Amygdala (tissue), 56 donors: ENCODE measurements around the gene AP1B1.
"Not testable (repeated sequence)": the region's sequence is repeated elsewhere in the genome, so short reads cannot be mapped to it uniquely, and the experiment has no call there.

Source experiments
- DNase-seq, 56 donors: peaks; one replicate each; lab custom pipeline; 2025; lab: John Stamatoyannopoulos, UW

The AP1B1 gene

DNA sequence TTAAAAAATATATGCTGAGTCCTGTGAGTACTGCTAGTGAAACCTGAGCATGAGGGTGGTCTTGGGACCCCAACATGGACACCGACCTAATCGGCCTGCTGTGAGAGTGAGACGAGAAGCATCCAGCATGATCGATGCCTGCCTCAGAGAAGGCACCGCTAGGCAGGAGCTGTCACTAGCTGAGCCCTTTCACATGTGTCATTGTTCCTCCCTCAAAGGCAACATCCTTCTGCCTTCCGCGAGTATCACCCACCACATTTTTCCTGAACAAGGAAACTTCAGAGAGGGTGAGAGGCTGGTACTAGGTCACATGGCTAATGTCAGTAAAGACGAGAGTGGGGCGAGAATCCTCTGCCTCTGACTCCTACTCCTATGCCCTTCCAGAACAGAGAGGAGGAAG, 35.6 kb downstream of the AP1B1 start:
- no peak for DNase-seq

GRCh38 chr22:29351891-29352290, 36.5 kb downstream of the AP1B1 start:
- DNase-seq, result no peak

DNA sequence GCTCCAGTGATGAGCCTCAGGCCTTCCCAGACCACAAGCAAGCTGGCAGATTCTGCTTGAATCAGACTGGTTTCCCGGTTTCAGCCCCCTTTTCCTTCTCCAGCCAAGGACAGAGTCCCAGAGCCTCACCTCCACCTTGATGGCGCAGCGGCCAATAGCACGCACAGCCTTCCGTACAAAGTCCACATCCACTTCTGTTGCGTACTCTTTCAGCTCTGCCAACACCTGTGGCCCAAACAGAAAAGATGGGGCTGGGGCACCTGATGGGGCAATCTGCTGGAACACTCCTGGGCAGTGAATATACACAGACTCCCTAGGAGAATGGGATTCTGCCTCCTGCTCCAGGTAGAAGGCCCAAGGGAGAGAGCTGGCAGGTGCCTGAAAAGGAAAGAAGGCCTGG, 37.3 kb downstream of the AP1B1 start:
- no peak for DNase-seq

- no peak for DNase-seq
Measured at GRCh38 chr22:29348956-29349355, 39.4 kb downstream of the AP1B1 start.

- DNase-seq, result no peak
Measured at GRCh38 chr22:29348041-29348440, 40.3 kb downstream of the AP1B1 start.

DNA sequence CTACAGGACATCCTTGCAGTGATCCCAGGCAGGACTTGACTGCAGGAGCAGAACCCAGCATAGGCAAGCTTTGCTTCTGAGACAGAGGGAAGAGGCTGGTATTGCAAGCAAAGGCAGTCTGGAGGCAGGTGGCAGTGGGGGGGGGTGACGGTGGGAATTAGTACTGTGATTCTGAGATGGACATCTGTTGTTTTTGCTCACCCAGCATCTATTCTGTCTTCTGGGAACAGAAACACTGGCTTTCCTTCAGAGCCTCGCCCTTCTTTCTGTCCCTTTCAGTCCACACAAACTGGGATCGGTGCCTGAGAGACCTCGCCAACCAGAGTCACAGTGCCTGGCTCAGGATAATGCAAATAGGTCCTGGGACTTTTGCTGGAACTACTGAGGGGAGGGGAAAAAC, 41.7 kb downstream of the AP1B1 start:
- DNase-seq, result peak in 47 of 56 donors; percentile 16 to 80 (median 54)

DNA sequence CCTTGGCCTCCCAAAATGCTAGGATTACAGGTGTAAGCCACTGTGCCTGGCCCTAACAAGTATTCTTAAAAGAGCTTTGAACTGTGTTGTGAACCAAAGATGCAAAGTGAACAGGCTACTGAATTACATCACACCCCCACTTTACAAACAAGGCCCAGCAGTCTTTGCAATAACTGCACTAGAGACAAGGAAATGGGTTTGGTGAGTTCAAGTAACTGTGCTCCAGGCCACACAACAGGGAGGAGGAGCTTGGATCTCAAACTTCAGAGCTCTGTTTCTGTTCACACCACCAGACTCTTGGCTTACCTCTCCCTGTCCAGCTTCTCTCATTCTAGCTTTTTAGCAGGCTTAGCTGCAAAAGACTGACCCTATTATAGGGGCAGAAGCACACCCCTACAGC, 42.4 kb downstream of the AP1B1 start:
- peak in 11 of 56 donors; percentile 19 to 60 (median 39) for DNase-seq

DNA sequence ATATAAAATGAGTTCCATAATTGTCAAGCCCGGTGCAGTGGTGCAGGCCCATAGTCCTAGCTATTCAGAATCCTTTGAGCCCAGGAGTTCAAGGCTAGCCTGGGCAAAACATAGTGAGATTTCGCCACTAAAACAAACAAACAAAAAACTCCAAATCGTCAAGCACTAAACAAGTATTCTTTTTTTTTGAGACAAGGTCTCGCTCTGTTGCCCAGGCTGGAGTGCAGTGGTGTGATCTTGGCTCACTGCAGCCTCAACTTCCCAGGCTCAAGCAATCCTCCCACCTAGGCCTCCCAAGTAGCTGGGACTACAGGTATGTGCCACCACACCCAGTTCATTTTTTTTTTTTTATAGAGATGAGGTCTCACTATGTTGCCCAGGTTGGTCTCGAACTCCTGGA, 43.5 kb downstream of the AP1B1 start:
- DNase-seq, result not testable (repeated sequence)

- DNase-seq, result peak in 29 of 56 donors; percentile 20 to 65 (median 40)
Measured at GRCh38 chr22:29344137-29344536, 44.2 kb downstream of the AP1B1 start.

DNA sequence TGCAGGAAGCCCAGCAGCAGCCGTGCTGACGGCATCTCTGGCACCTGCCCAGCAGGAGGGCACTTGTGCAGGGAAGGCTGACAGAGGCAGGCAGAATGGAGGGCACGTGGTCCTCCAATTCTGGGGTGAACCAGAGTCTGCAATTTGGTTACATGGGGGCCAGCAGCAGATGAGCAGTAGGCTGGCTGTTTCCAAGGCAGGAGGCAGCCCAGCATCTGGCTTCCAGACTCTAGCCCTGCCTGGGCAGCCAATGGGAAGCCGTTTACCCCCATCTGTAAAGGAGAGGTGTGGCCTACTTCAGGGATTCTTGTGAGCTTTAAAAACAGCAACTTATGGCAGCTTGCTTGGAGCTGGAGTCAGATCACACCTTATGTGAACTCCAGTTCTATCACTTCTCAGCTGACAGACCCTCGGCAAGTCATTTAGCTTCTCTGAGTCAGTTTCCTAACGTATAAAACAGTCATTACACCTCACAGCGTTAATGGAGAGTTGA, 45.0 kb downstream of the AP1B1 start:
- peak in 26 of 56 donors; percentile 20 to 66 (median 43) for DNase-seq

GRCh38 chr22:29342577-29343312, 45.6 kb downstream of the AP1B1 start:
- DNase-seq, result peak in 1 of 56 donors; percentile 15

GRCh38 chr22:29342177-29342576, 46.2 kb downstream of the AP1B1 start:
- DNase-seq, result no peak

DNA sequence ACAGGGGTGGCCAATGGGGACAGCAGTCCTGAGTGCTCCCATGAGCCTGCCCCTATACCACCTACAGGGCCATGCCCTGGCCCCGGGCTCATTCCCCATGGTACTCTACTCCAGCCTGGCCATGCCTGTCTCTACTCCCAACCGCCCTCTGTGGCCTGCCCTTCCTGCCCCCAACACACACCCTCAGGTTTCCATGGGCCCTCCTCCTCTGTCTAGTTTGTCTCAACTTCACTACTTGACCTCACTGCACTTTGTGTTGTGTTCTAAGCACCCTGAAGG, 46.6 kb downstream of the AP1B1 start:
- no peak for DNase-seq

GRCh38 chr22:29341056-29341848, 47.1 kb downstream of the AP1B1 start:
- DNase-seq, result no peak

DNA sequence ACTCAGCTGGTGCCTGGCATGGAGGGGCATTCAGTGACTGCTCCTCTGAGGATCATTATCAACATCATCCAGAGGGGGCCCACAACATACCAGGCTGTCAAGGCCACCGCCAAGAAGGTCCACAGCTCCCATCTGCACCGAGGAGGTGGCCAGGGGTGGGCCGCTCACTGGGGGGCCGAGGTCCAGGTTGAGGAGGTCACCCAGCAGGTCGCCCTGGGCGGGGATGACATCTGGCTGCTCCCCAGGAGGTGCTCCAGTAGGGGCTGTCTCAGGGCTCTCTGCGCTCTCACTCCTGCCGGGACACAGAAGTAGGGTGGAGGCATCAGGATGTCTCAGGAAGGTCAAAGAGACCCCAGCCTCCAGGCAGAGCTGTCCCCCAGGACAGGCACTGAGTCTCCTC, 47.8 kb downstream of the AP1B1 start:
- no peak for DNase-seq

- no peak for DNase-seq
Measured at GRCh38 chr22:29339381-29340235, 48.8 kb downstream of the AP1B1 start.

- DNase-seq, result no peak
Measured at GRCh38 chr22:29338398-29338797, 50.0 kb downstream of the AP1B1 start.

GRCh38 chr22:29337631-29338284, 50.6 kb downstream of the AP1B1 start:
- no peak for DNase-seq

- DNase-seq, result peak in 5 of 56 donors; percentile 15 to 34 (median 21)
Measured at GRCh38 chr22:29336751-29337490, 51.4 kb downstream of the AP1B1 start.

DNA sequence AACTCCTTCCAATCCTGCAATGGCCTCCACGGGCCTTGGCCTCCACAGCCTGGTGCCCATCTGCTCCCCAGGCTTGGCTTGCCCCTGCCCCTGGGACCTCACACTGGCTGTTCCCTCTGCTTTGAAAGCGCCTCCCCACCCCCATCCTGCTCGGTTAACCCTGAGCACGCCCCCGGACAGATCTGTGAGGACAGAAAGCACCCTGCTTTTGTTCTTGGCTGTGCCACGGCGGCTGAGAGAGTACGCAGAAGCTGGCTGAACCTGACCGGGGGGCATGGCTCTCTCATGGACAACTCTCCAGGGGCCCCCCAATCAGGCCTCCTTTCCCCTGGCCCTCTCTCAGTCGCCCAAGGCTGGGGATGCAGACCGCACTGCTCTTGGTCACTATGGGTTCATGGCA, 52.7 kb downstream of the AP1B1 start:
- no peak for DNase-seq
